AG04449 (cell line): Measurements from ENCODE around the gene C1orf115.

Experiments
- CTCF ChIA-PET: fragments of 350-600 bp; formaldehyde crosslinking; extraction: SDS; loops from one replicate; lab custom pipeline; 2021; ENCODE audit warnings: antibody characterized with exemption; lab: Yijun Ruan, JAX
- POLR2A ChIA-PET: fragments of 400-600, 350-600 bp; formaldehyde crosslinking; extraction: SDS; loops from one replicate; lab custom pipeline; 2020; ENCODE audit warnings: antibody characterized with exemption, inconsistent platforms; lab: Yijun Ruan, JAX
- DNase-seq: peaks from one replicate; pipeline ENCODE4 v3.0.0-alpha.2; 2010; ENCODE audit warnings: low read depth, low spot score
- H3K4me3 ChIP-seq: 2 replicates; pipeline ENCODE4 v1.5.1; 2011; ENCODE audit warnings: low read depth, mild to moderate bottlenecking, control low read depth, low read length
- CTCF ChIP-seq: IDR thresholded peaks from one replicate; pipeline ENCODE4 v1.5.1; 2011; ENCODE audit warnings: mild to moderate bottlenecking, moderate library complexity, low read length, control low read depth, inconsistent platforms; ENCODE audit not compliant: insufficient read depth; ENCODE audit errors: missing control alignments

Gene C1orf115

GRCh38 chr1:220669005-220669404, 21.2 kb upstream of the C1orf115 start:
- CTCF ChIA-PET: no interaction called here

GRCh38 chr1:220670365-220670764, 19.8 kb upstream of the C1orf115 start:
- H3K4me3 ChIP-seq: no peak overlapping the region
- DNase-seq: no peak
- CTCF ChIA-PET: interaction anchor here (1.4 to 7.1 kb wide), 2 partner anchors 11 to 106 kb away, joined by 3 to 30 read pairs; no protein-coding TSS in a partner anchor
- no peak for TF ChIP-seq CTCF
- POLR2A ChIA-PET: no interaction called here

More at GRCh38 chr1:220669005-220669404, 21.2 kb upstream of the C1orf115 start:
- POLR2A ChIA-PET: no interaction called here
- H3K4me3 ChIP-seq: no peak overlapping the region
- TF ChIP-seq CTCF: no peak
- no peak for DNase-seq

- no peak for DNase-seq
- H3K4me3 ChIP-seq: no peak overlapping the region
- CTCF ChIA-PET: interaction anchor here (7.1 kb wide), 1 partner anchor 102 kb away, joined by 30 read pairs; no protein-coding TSS in a partner anchor
- POLR2A ChIA-PET: no interaction called here
- no peak for TF ChIP-seq CTCF
Measured at GRCh38 chr1:220673921-220674320, 16.2 kb upstream of the C1orf115 start.

- no peak overlapping the region for H3K4me3 ChIP-seq
- DNase-seq: no peak
- no peak for TF ChIP-seq CTCF
- ChIA-PET POLR2A (no interaction called here), CTCF (interaction anchor here (4.9 kb wide), 1 partner anchor 99 kb away, joined by 64 read pairs; no protein-coding TSS in a partner anchor)
Measured at GRCh38 chr1:220677251-220677650, 12.9 kb upstream of the C1orf115 start.

GRCh38 chr1:220680085-220680687, 10.0 kb upstream of the C1orf115 start:
- H3K4me3 ChIP-seq: no peak overlapping the region
- POLR2A ChIA-PET: no interaction called here
- no peak for DNase-seq
- CTCF ChIA-PET: interaction anchor here (0.6 to 4.9 kb wide), 13 partner anchors 8 to 390 kb away, joined by 3 to 64 read pairs (median 7); no protein-coding TSS in a partner anchor
- TF ChIP-seq CTCF: peak; percentile 70

- DNase-seq: no peak
- TF ChIP-seq CTCF: no peak
- POLR2A ChIA-PET: no interaction called here
- no peak overlapping the region for H3K4me3 ChIP-seq
- CTCF ChIA-PET: interaction anchor here (0.8 to 4.9 kb wide), 14 partner anchors 8 to 402 kb away, joined by 3 to 64 read pairs (median 4); no protein-coding TSS in a partner anchor
Measured at GRCh38 chr1:220681220-220681880, 8.8 kb upstream of the C1orf115 start.
